ACHN (cell line): Measurements from ENCODE around the gene SSR1.
"Not testable (repeated sequence)": the region's sequence is repeated elsewhere in the genome, so short reads cannot be mapped to it uniquely, and the experiment has no call there.

Experiments used
- DNase-seq: peaks from one replicate; pipeline ENCODE4 v3.0.0-alpha.2; 2015
- in situ Hi-C: cut with HindIII; loops from 2 replicates; pipeline ENCODE4 v1.10.0; 2017; ENCODE audit warnings: low sequenced_read_pairs, low pct_ligation_motif_present, low pct_unique_long_range_greater_than_20kb

The SSR1 gene

DNA sequence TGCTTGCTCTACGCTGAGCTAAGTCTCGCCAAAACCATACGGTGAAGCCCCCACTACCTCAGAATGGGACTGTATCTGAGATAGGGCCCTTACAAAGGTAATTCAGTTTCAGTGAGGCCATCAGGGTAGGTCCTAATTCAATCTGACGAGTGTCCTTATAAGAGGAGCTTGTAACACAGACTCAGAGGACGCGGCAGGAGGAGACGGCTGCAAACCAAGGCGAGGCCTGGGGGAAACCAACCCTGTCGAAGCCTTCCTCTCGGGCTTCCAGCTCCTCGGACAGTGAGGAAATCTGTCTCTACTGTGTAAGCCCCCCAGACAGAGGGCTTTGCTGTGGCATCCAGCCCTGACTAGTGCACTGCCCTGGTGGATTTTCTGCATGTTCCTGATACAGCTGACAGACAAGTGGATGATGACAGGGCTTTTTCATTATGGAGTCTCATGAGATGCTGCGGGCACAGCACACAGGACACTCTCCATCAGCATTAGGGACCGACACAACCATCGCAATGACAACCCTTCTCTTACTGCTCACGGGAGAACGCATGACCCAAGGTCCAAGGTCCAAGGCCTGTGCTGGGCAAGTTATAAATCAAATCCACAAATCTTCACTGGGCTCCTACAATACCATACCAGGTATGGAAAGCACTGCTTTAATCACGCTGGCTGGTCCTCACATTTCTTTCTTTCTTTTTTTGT, 48.2 kb downstream of the SSR1 start:
- DNase-seq, result no peak
- in situ Hi-C loops, result no loop called here

DNA sequence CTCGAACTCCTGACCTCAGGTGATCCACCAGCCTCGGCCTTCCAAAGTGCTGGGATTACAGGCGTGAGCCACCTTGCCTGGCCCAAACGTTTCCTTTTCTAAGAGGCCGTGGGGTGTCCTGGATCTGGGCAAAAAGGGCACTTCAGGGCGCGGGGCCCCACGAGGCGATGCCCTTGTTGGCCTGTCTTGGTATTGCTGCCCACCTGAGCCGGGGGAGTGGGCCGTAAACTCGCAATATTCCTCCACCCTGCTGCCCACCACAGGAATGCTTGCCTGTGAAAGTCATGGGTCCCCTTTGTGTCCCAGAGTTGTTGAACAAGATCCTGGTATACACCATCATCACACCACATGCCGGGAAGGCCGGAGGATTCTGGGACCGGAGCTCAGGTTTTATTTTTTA, 49.0 kb downstream of the SSR1 start:
- in situ Hi-C loops, result no loop called here
- no peak for DNase-seq

DNA sequence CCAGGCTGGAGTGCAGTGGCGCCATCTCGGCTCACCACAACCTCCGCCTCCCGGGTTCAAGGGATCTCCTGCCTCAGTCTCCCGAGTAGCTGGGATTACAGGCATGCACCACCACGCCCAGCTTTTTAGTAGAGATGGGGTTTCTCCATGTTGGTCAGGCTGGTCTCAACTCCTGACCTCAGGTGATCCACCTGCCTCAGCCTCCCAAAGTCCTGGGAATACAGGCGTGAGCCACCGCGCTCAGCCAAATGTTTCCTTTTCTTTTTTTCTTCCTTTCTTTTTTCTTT, 49.5 kb downstream of the SSR1 start:
- in situ Hi-C loops, DNase-seq: not testable (repeated sequence)

DNA sequence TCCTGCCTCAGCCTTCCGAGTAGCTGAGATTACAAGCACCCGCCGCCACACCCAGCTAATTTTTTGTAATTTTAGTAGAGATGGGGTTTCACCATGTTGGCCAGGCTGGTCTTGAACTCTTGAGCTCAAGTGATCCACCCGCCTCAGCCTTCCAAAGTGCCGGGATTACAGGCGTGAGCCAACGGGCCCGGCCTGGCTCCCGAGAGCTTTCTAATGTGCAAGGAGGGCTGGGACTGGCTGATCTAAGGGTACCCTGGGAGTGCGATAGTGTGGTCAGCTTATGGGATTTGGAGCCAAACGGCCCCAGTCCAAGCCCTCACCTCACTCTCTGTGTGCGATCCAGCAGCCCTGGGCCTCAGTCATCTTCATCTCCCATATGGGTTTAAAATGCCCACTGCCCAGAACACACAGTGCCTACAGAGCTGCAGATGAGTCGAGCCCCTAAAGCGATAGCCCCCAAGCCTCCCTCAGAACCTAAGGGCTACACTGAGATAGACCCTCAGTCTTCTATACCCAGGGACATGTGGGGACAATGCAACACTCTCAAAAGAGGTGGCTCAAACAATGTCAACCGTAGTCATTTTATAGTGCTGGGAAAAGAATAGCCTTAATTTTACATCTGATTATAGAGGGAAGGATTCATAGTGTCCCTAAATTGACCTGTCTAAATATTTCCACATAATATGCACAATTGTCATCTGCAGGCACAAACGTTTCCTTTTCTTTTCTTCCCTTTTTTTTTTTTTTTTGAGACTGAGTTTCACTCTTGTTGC, 50.1 kb downstream of the SSR1 start:
- in situ Hi-C loops, result no loop called here
- DNase-seq, result no peak

DNA sequence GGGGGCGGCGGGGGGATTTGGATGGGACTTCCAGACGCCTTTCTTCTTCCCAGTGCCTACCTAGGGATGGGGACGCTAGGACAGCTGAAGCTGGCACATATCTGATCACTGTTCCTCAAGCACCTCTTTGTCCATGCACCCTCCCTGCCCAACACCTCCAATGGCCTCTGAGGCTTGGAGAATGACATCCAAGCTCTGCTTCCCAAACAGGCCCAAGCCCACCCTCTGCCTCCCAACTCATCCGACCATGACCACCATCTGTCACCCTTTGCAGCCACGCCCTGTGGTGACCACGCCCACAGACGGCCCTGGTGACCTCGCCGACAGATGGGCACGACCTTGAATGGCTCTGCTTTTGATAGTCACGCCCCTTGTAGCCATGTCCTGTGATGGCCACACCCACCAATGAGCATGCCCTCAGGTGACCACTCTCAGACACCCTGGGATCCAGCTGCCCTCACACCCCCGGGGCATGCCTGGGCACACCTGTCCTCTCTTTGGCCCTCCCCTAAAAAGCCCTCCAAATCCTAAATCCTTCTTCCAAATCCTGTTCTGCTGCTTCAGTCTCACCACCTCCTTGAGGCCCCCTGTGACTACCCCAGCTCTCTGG, 51.0 kb downstream of the SSR1 start:
- DNase-seq, result no peak

DNA sequence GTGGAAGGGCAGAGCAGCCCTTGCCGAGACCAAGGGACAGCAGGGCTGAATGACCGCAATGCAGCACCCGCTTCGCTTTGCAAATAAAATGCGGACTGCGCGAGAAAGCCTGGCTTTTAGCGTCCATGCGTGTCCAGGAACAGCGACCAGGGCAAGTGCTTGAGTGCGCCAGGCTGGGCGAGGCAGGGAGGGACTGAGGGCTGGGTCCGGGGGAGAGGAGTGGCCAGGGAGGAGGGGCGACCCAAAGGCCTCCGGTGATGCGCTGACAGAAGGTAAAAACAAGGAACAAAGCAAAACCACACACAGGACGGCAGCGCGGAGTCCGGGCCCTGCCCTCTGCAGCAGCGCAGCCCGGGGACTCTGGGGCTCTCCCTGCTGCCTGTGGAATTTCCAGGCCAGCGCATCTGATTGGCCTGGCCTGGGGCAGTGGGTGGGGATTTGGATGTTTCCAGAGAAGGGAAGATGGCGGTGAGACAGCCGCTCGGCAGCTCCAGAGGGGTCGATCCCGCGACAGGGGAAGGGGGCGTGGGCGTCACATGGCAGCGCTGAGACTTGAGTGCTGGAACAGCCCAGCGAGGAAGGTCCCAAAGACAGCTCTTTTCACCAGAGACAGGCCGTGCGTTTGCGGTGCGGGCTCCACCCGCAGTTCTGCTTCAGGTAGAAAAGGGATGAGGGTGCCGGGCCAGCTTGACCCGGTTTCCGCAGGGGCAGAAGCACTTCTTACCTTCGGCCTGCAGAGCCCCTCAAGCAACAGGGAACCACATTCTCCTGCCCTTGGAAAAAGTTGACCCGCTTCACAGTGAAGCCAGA, 51.8 kb downstream of the SSR1 start:
- in situ Hi-C loops, result no loop called here
- peak; percentile 86 for DNase-seq

More for the DNA sequence above, 51.0 kb downstream of the SSR1 start:
- in situ Hi-C loops, result no loop called here

DNA sequence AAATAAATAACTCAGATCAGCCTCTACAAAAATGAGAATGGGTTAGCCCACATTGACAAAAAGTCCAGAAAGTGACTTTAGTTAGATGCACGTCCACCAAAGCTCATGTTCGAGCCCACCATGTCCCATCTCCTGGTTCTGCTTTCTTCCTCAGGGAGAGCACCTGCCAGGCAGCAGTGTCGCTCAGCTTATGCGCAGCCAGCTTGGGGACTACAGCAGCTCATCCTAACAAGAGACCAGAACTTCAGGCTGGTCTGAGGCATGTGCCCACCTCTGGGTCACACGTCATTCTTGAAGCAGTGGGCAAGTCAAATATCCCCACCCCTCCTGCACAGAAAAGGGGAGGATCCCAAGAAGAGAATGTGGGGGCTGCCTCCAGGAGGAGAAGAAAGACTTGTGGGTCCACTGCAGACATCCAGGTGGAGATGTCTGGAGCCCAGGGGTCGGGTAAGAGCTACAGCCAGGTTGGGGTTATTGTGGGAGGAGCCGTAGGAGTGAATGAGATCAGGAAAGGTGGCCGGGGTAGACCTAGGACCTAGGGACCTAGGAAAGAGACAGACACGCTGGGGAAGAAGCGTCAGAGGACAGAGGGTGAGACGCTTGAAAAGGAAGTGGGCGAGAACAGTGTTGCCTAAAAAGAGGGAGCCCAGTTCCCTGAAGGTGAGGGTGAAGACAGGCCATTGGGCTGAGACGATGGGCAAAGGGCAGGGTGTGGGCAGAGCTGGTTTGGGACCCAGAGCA, 52.5 kb downstream of the SSR1 start:
- DNase-seq, result no peak
- in situ Hi-C loops, result no loop called here

DNA sequence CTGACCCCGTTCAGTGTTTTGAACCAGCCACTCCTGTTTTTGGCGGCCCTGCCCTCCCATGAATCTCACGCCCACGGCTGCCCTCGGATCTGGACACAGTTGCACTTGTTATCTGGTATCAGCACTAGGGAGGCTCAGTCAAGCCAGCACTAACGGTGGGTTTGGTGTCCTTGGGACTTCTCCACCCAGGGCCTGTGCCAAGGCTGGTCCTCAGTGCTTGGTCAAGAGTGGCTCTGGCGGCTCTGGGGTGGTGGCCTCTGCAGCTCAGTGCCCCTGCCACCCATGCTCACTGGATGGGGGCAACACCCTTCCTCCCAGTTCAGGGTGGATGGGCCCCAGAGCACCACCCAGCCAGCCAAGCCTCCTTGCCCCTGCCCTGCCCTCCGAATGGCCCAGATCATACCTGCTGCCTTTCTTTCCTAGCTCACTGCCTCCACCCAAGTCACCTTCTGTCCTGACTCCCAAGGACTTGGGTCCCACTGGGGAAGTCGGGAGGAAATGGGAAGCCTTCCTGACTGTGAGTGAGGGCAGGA, 54.7 kb downstream of the SSR1 start:
- in situ Hi-C loops, result no loop called here
- DNase-seq, result no peak

DNA sequence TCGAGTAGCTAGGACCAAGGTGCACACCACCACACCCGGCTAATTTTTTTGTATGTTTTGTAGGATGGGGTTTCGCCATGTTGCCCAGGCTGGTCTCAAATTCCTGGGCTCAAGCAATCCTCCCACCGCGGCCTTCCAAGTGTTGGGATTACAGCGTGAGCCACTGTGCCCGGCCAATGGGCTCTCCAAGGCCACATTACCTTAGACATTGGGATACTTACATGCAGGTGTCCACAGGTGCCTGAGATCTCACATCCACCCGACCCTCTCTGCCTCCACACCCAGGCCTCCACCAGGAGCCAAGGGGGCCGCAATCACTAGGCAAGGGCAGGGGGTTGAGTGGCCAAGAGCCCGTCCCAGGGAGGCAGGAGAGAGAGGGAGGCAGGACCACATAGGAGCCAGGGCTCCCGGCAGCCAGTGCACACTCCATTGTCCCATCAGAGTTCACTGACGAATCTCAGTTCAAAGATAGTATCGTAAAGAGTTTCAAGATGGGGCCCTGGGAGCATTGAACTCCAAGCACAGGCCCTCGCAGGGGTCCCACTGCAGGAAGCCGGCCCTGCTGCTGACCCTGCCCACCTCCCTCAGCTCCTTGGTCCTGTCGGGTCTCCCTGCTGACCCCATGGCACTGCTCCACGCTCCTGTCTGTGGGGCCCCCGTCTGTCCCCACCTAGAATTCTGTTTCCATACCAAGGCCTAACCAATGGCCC, 55.3 kb downstream of the SSR1 start:
- in situ Hi-C loops, result no loop called here
- DNase-seq, result no peak

DNA sequence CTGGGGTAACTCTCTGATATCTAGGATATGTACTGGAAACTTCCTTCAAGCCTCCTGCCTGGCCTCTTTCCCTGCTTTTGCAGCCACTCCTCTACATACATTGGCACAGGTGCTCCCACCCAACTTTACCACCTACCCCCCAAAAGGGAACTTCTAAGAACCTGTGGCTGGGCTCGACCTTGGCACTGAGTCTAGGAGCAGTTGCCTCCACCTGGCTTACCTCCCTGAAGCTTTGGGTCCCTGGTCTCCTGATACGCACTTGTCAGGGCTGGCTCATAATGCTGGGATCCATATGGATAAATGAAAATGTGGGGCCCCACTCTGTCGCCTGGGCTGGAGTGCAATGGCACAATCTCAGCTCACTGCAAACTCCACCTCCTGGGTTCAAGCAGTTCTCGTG, 56.2 kb downstream of the SSR1 start:
- in situ Hi-C loops, result no loop called here
- DNase-seq, result no peak

DNA sequence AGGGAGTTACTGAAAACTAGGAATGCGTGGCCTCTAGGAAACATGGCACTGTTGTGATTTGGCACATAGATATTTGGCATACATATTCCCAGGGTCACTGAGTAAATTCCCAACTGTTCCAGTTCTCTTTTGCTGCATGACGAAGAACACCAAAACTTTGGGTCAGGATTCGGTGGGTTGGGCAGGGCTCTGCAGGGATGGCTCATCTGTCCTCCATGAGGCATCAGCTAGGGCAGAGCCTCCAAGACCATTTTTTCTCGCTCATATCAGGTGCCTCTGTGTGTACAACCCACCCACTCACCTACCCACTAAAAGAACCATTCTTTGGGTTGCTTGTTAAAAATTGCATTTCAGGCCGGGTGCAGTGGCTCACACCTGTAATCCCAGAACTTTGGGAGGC, 57.1 kb downstream of the SSR1 start:
- in situ Hi-C loops, result no loop called here
- DNase-seq, result no peak

DNA sequence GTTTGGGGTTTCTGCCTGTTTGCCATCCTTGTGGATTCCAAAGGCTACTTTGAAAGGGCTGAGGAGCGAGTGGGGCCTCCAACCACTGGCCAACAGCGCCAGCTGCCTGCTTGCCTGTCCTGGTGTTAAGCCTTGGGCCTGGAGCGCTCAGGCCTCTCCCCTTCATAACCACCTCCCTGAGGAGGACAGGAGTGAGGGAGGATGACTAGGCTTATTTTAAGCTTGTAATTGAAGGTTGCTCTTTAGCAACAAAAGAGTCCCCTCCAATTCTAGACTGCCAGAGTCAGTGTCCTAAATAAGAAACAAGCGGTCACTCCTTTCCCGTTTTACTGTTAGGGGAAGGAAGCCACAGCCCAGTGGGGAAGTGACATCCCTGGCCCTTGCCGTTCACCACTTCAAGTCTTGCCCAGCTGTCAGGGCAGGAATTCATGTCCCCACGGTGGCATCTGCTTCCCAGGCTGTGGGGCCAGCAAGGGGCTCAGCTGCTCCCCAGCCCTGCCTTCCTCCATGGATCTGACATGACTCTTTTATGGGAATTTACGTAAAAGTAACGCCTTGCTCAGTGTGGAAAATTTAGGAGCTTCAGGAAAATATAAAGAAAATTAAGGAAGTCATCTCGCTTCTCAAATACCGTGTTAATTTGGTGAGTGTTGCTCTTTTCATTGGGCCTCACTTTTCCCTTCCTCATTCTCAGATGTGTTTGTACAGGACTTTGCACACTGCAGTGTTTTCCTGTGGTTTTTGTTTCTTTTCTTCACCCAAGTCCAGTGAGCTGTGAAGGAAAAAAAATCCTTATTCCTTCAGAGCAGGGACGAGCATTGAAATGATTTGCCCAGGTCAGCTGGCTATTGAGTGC, 57.8 kb downstream of the SSR1 start:
- in situ Hi-C loops, result no loop called here
- no peak for DNase-seq

DNA sequence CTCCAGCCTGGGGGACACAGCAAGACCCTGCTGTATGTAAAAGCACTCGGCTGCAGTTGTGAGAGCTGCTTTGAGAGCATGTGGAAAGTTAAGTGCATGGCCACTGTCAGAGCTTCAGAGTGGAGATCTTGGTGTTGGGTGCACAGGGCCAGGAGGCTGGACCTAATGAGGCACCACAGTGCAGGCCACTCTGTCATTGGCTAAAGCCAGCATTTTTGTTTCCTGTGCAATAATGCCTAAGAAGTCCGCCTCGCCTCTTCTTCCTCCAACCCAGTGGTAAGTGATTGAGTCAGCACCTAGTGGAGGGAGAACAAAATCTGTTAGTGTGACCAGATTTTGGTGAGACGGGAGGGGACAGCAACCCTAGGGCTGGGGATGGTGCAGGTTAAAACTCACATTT, 60.6 kb downstream of the SSR1 start:
- in situ Hi-C loops, result no loop called here
- no peak for DNase-seq

DNA sequence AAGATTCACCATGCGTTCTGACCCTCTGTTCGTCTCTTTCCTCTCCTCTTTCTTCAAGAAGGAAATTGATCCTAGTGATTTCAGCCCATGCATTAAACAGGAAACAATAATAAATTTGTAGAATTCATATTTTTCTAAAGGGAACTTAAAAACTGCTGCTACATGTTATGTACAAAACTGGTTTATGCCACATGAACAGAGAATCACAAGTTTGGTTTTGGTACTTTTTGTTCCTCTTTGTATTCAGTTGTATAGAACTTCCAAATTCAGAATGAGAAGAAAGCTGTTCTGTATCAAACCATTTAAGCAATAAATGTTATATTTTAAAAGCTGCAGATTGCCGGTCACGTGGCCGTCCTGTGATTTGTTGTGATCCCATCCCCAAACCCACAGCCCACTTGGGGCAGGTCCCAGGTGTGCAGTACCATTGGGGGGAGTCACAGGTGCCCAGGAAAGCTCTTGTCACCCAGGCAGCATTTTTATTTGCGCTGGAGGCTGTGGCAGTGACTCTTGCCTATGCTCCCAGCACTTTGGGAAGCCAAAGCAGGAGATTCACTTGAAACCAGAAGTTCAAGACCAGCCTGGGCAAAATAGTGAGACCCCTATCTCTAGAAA, 61.2 kb downstream of the SSR1 start:
- DNase-seq, result no peak
- in situ Hi-C loops, result no loop called here

DNA sequence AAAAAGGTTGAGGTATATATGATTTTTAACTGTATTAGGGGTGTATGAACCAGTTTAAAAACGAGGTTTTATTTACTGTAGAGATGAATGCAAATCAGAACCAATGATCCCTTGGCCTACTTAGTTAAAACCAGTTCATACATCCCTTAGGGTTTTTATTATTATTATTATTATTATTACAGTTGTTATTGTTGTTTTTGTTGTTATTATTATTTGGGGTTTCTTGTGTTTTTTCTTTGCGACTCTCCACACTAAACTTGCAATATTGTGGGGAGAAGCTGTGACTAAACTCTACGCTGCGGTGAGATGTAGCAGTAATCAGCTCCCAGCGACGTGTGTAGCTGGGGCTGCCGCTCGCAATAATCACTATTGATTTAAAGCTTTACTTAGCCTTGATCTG, 62.2 kb downstream of the SSR1 start:
- in situ Hi-C loops, result no loop called here

DNA sequence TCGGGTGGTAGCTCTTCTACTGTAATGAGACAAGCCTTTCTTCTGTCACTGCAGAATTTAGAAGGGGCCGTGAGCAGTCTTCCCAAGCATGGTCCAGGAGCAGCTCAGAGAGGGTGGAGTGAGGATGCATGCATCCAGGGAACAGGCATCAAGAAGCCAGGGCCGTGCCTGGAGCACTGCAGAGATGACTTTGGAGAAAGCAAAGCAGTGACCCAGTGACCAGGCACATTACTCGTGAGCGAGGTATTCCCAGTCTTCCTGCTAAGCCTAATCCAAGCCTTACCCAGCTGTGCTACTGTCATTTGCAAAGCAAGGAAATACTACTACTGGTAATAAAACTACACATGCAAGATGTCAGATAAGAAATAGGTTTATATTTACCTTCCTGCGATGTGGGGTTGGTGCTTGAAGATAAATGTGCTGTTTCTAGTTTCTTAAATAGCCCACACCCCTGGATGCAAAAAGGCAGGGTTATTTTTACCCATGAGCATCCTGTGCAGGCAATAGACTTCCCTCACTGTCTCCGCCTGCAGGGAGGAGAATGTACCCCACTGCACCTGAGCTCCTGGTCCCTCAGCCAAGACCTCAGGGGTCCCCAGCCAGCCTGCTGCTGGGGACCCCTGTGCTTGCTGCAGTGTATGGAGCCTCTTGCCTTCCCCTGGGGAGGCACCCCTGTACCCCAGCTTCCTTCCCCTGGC, 62.9 kb downstream of the SSR1 start:
- in situ Hi-C loops, result no loop called here
- no peak for DNase-seq

More for the DNA sequence above, 62.2 kb downstream of the SSR1 start:
- no peak for DNase-seq
